ENCODE results near the gene ACTL8. TPM values are rescaled to one million over a fixed set of nuclear protein-coding genes. Genes with fewer than 3 reads are reported as not detected.

ACTL8 gene
- total and polyA plus RNA-seq, 2 donors from 2014 or later: not detected

DNA sequence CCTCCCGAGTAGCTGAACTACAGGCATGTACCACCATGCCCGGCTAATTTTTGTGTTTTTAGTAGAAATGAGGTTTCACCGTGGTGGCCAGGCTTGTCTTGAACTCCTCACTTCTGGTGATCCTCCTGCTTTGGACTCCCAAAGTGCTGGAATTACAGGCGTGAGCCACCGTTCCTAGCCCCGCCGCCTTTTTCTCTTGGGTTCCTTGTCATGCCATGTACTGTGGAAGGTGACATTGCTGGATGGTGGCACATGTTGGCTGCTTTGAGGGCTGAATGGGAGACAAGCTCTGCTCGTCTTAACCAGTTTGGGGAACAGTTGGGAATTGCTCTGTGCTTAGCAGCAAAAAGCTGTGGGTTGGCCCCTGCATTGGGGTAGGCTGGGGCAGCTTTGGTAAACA is 22.7 kb downstream of the ACTL8 start:
- FAIRE-seq (no peak), DNase-seq (no peak)
- no peaks in the 10 kb centered on the region for H3K27me3 ChIP-seq (ENCODE audit: control insufficient read depth, insufficient read depth, low read length)
- no peaks in the 10 kb centered on the region for H3K36me3 ChIP-seq (ENCODE audit: control insufficient read depth in 2 of 3, insufficient read depth in 3 of 3, low read length in 3 of 3)
- H3K4me1 ChIP-seq (ENCODE audit: control insufficient read depth in 2 of 3, insufficient read depth in 2 of 3, low read depth in 1 of 3, low read length in 3 of 3): no peaks in the 10 kb centered on the region
- no peak overlapping the region for H3K9ac ChIP-seq (ENCODE audit: low read length in 3 of 3)
- H3K9me3 ChIP-seq (ENCODE audit: control insufficient read depth in 2 of 3, insufficient read depth in 1 of 3, low read length in 3 of 3): no peaks in the 10 kb centered on the region
- no peak overlapping the region for H3K4me3 ChIP-seq (ENCODE audit: low read length in 3 of 3)
- no peak overlapping the region for H3K27ac ChIP-seq (ENCODE audit: low read depth in 2 of 2, low read length in 2 of 2)
- intact Hi-C loops (cut with DNase I): no loop called here
- TF ChIP-seq, protein P1, sequence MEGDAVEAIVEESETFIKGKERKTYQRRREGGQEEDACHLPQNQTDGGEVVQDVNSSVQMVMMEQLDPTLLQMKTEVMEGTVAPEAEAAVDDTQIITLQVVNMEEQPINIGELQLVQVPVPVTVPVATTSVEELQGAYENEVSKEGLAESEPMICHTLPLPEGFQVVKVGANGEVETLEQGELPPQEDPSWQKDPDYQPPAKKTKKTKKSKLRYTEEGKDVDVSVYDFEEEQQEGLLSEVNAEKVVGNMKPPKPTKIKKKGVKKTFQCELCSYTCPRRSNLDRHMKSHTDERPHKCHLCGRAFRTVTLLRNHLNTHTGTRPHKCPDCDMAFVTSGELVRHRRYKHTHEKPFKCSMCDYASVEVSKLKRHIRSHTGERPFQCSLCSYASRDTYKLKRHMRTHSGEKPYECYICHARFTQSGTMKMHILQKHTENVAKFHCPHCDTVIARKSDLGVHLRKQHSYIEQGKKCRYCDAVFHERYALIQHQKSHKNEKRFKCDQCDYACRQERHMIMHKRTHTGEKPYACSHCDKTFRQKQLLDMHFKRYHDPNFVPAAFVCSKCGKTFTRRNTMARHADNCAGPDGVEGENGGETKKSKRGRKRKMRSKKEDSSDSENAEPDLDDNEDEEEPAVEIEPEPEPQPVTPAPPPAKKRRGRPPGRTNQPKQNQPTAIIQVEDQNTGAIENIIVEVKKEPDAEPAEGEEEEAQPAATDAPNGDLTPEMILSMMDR (IDR thresholded peaks at IDR 0.05; ENCODE audit: borderline replicate concordance, extremely low read depth, insufficient read depth): no peak

DNA sequence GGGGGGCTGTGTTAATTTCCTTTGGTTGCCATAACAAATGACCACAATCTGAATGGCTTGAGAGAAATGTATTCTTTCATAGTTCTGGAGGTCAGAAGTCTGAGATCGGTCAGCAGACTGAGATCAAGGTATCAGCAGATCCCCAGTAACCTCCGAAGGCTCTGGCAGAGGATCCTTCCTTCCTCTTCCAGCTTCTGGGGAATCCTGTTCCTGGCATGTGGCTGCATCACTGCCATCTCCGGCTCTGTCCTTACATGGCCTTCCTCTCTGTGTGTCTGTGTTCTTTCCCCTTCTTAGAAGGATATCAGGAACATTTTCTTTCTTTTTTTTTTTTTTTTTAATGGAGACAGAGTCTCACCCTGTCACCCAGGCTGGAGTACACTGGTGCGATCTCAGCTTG is 25.8 kb downstream of the ACTL8 start:
- no peaks in the 10 kb centered on the region for H3K4me1 ChIP-seq (ENCODE audit: control insufficient read depth in 2 of 3, insufficient read depth in 2 of 3, low read depth in 1 of 3, low read length in 3 of 3)
- H3K4me3 ChIP-seq (ENCODE audit: low read length in 3 of 3): no peak overlapping the region
- DNase-seq: no peak
- H3K27me3 ChIP-seq (ENCODE audit: control insufficient read depth, insufficient read depth, low read length): no peaks in the 10 kb centered on the region
- no peak overlapping the region for H3K27ac ChIP-seq (ENCODE audit: low read depth in 2 of 2, low read length in 2 of 2)
- TF ChIP-seq, protein P1 (IDR thresholded peaks at IDR 0.05; ENCODE audit: borderline replicate concordance, extremely low read depth, insufficient read depth): no peak
- no peak for FAIRE-seq
- no peak overlapping the region for H3K9ac ChIP-seq (ENCODE audit: low read length in 3 of 3)
- no peaks in the 10 kb centered on the region for H3K36me3 ChIP-seq (ENCODE audit: control insufficient read depth in 2 of 3, insufficient read depth in 3 of 3, low read length in 3 of 3)
- intact Hi-C loops (cut with DNase I): no loop called here
- H3K9me3 ChIP-seq (ENCODE audit: control insufficient read depth in 2 of 3, insufficient read depth in 1 of 3, low read length in 3 of 3): no peaks in the 10 kb centered on the region

DNA sequence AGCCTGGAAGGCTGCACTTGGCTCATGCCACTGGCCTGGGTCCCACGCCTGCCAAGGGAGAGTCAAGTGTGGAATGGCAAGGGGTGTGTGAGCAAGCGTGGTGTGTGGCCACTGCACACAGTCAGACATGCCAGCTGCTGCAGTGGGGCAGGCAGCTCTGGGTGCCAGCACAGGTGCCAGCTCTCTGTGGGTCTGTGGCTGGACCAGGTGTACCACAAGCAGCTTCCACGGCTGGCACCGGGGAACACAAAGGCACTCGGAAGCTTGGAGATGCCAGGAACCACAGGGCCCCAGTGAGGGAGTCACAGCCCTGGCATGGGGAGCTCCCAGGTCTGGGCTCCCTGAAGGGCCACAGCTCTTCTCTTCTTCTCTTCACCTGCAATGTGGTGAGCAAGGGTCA is 34.8 kb downstream of the ACTL8 start:
- Histone ChIP-seq H3K27ac (ENCODE audit: low read depth in 2 of 2, low read length in 2 of 2) (no peak overlapping the region), H3K27me3 (ENCODE audit: control insufficient read depth, insufficient read depth, low read length) (no peaks in the 10 kb centered on the region), H3K36me3 (ENCODE audit: control insufficient read depth in 2 of 3, insufficient read depth in 3 of 3, low read length in 3 of 3) (no peaks in the 10 kb centered on the region), H3K4me1 (ENCODE audit: control insufficient read depth in 2 of 3, insufficient read depth in 2 of 3, low read depth in 1 of 3, low read length in 3 of 3) (no peaks in the 10 kb centered on the region), H3K9me3 (ENCODE audit: control insufficient read depth in 2 of 3, insufficient read depth in 1 of 3, low read length in 3 of 3) (no peaks in the 10 kb centered on the region), H3K9ac (ENCODE audit: low read length in 3 of 3) (no peak overlapping the region), H3K4me3 (ENCODE audit: low read length in 3 of 3) (no peak overlapping the region)
- FAIRE-seq (no peak), DNase-seq (no peak)
- intact Hi-C loops (cut with DNase I): no loop called here
- TF ChIP-seq, protein P1 (IDR thresholded peaks at IDR 0.05; ENCODE audit: borderline replicate concordance, extremely low read depth, insufficient read depth): no peak

DNA sequence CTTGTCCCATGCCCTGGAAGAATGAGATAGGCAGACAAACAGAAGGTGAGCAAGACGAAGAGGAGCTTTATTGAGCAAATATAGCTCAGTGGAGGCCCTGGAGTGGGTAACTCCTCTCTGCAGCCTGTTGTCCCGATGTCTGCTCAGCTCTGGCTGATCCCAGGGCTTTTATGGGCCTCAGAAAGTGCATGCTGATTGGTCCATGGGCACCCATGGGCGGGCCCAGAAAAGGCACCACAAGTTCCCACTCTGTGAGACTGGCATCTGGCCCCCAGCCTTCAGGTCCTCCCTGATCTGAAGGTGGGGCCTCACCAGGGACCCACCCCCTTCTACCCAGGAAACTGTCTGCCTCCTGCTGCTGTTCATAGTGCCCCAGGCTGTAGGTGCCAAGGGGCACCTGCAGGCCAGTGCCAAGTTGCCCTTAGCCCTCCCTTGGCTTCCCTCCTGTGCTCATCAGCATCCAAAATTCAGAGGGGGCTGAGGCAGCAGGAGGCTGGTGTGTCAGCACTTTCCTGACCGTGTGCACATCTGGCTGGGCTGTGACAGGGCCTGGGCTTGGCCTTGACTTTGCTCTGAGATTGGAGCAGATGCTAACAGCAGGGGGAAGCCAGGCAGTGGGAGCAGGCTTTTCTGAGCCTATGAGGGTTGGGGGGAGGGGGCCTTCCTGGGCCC is 35.4 kb downstream of the ACTL8 start:
- Histone ChIP-seq H3K4me1 (ENCODE audit: control insufficient read depth in 2 of 3, insufficient read depth in 2 of 3, low read depth in 1 of 3, low read length in 3 of 3) (no peaks in the 10 kb centered on the region), H3K9me3 (ENCODE audit: control insufficient read depth in 2 of 3, insufficient read depth in 1 of 3, low read length in 3 of 3) (no peaks in the 10 kb centered on the region), H3K36me3 (ENCODE audit: control insufficient read depth in 2 of 3, insufficient read depth in 3 of 3, low read length in 3 of 3) (no peaks in the 10 kb centered on the region), H3K27me3 (ENCODE audit: control insufficient read depth, insufficient read depth, low read length) (no peaks in the 10 kb centered on the region), H3K27ac (ENCODE audit: low read depth in 2 of 2, low read length in 2 of 2) (no peak overlapping the region), H3K9ac (ENCODE audit: low read length in 3 of 3) (no peak overlapping the region), H3K4me3 (ENCODE audit: low read length in 3 of 3) (no peak overlapping the region)
- DNase-seq: peak in 1 of 5 donors; percentile 28
- intact Hi-C loops (cut with DNase I): no loop called here
- FAIRE-seq: no peak
- TF ChIP-seq, protein P1 (IDR thresholded peaks at IDR 0.05; ENCODE audit: borderline replicate concordance, extremely low read depth, insufficient read depth): no peak

Measured in kidney (tissue), 14 donors.